Astrocyte (in vitro differentiated cells and primary cell): Measurements from ENCODE around the gene CDX1.
"Not testable (repeated sequence)": the region's sequence is repeated elsewhere in the genome, so short reads cannot be mapped to it uniquely, and the experiment has no call there.

Source experiments
- EZH2 ChIP-seq: IDR thresholded peaks from 2 replicates; pipeline ENCODE4 v1.6.1; 2012; ENCODE audit warnings: mild to moderate bottlenecking, low read length, inconsistent platforms; ENCODE audit not compliant: insufficient read depth
- TF ChIP-seq, protein P1 (sequence below): IDR thresholded peaks from 2 replicates; pipeline ENCODE4 v1.5.1; 2011; ENCODE audit warnings: low read depth, mild to moderate bottlenecking, inconsistent platforms, low read length, moderate library complexity; ENCODE audit not compliant: insufficient read depth

- not testable (repeated sequence) for TF ChIP-seq EZH2
- TF ChIP-seq, protein P1, sequence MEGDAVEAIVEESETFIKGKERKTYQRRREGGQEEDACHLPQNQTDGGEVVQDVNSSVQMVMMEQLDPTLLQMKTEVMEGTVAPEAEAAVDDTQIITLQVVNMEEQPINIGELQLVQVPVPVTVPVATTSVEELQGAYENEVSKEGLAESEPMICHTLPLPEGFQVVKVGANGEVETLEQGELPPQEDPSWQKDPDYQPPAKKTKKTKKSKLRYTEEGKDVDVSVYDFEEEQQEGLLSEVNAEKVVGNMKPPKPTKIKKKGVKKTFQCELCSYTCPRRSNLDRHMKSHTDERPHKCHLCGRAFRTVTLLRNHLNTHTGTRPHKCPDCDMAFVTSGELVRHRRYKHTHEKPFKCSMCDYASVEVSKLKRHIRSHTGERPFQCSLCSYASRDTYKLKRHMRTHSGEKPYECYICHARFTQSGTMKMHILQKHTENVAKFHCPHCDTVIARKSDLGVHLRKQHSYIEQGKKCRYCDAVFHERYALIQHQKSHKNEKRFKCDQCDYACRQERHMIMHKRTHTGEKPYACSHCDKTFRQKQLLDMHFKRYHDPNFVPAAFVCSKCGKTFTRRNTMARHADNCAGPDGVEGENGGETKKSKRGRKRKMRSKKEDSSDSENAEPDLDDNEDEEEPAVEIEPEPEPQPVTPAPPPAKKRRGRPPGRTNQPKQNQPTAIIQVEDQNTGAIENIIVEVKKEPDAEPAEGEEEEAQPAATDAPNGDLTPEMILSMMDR = not testable (repeated sequence)
These were observed 67.1 kb downstream of the CDX1 start for GRCh38 chr5:150233706-150234105.
